K562 (cell line): ENCODE results near the gene IRS1. TPM values are rescaled to one million over a fixed set of nuclear protein-coding genes. Genes with fewer than 3 reads are reported as not detected.

Source experiments
- ATF3 ChIP-seq, 2 experiments: fragments of 450-650 bp in 1 of 2; sonication (generic) in 1 of 2; formaldehyde crosslinking in 1 of 2; IDR thresholded peaks in 1 of 2; conservative IDR thresholded peaks in 1 of 2; 2 replicates each; pipeline versions ENCODE4 v1.6.1 to v1.8.1; 2016 to 2023; ENCODE audit warnings: mild to moderate bottlenecking in 2 of 2, moderate library complexity in 2 of 2, inconsistent platforms in 1 of 2, missing genetic modification reagents in 1 of 2
- GTF2E2 ChIP-seq: fragments of 200-800 bp; sonication (Bioruptor generic); IDR thresholded peaks from 2 replicates; pipeline ENCODE4 v1.6.1; 2016; ENCODE audit warnings: missing genetic modification characterization, missing compliant biosample characterization
- RAD21 ChIP-seq, 2 experiments: fragments of 250-450 bp in 1 of 2; fragments of 450-650 bp in 1 of 2; sonication (Bioruptor Pico) in 1 of 2; formaldehyde crosslinking in 1 of 2; IDR thresholded peaks in 1 of 2; conservative IDR thresholded peaks in 1 of 2; 2 replicates each; pipeline versions ENCODE4 v1.4.0 to v1.8.0; 2020 to 2022; ENCODE audit warnings: mild to moderate bottlenecking in 2 of 2, moderate library complexity in 1 of 2
- REST ChIP-seq, 2 experiments: fragments of 450-650 bp; formaldehyde crosslinking in 1 of 2; IDR thresholded peaks; 2 replicates each; pipeline versions ENCODE4 v1.4.0 to v1.6.1; 2014 to 2020; ENCODE audit warnings: mild to moderate bottlenecking in 2 of 2, borderline replicate concordance in 1 of 2, low read depth in 1 of 2
- ZNF121 ChIP-seq: sonication (generic); formaldehyde crosslinking; conservative IDR thresholded peaks from 2 replicates; pipeline ENCODE4 v1.8.0; 2022; ENCODE audit warnings: missing genetic modification reagents
- polyA plus RNA-seq, 8 experiments: library from polyadenylated mRNA; depleted of rRNA in 4 of 8; stranded (reverse) in 5 of 8; unstranded in 3 of 8; fragments of >200 nt; fragmentation: Nextera tagmentation in 2 of 8; fragmentation: Illumina TruSeq in 1 of 8; extraction: Ambion mirVana in 2 of 8; extraction: Trizol in 1 of 8; gene quantifications; 2 replicates each; pipeline versions ENCODE4 v1.2.1 to v1.2.3, GENCODE V29; 2011 to 2014; ENCODE audit warnings: inconsistent platforms in 1 of 8, missing spikeins in 1 of 8
- total RNA-seq, 7 experiments: library from RNA; depleted of rRNA in 6 of 7; stranded (reverse); fragments of >200 nt in 6 of 7; fragmentation: Illumina TruSeq in 2 of 7; extraction: Trizol in 2 of 7; gene quantifications; 2 replicates each; pipeline versions ENCODE4 v1.2.1 to v1.2.3, GENCODE V29; 2011 to 2021; ENCODE audit warnings: low replicate concordance in 1 of 7
- TF ChIP-seq, protein P1 (sequence below): fragments of 200-800 bp; sonication (Bioruptor generic); IDR thresholded peaks from 2 replicates; pipeline ENCODE4 v1.6.1; 2017; ENCODE audit warnings: missing genetic modification characterization, missing compliant biosample characterization

Gene IRS1
- total and polyA plus RNA-seq, 9 of the 15 experiments (the other 6 are each of a cell fraction or from before 2014, with no cell fraction given): under 0.01 to 0.31 (median 0.08) TPM; not detected in 1

DNA sequence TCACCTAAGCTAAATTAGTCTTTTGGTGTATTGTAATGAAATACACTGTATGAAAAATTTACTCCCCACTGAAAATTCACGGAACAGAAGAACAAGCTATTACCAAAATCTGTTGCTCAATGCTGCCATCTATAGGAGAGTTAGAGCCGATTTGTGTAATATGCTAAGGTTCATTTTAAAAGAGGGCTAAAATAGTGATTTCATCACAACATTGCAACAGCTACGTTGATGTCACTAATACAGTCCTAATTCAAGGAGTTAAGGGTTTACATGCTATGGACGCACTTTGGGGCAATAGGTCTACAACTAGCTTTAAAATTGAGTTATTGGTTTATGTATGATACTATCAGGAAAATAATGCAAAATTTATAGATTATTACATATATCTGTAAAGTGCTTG, 3.0 kb upstream of the IRS1 start (continued):
- TF ChIP-seq REST (IDR thresholded peaks at IDR 0.05; ENCODE audit: borderline replicate concordance): peak; percentile 43; the same call in 1 of the 2 replicates
- no peak for TF ChIP-seq REST (CRISPR knock-in tag; IDR thresholded peaks at IDR 0.05; ENCODE audit: low read depth)
- TF ChIP-seq, protein P1, sequence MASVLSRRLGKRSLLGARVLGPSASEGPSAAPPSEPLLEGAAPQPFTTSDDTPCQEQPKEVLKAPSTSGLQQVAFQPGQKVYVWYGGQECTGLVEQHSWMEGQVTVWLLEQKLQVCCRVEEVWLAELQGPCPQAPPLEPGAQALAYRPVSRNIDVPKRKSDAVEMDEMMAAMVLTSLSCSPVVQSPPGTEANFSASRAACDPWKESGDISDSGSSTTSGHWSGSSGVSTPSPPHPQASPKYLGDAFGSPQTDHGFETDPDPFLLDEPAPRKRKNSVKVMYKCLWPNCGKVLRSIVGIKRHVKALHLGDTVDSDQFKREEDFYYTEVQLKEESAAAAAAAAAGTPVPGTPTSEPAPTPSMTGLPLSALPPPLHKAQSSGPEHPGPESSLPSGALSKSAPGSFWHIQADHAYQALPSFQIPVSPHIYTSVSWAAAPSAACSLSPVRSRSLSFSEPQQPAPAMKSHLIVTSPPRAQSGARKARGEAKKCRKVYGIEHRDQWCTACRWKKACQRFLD (CRISPR knock-in tag): no peak
- no peak for TF ChIP-seq GTF2E2 (tag)
- peak; percentile 43; the same call in 1 of the 2 replicates for TF ChIP-seq ATF3 (IDR thresholded peaks at IDR 0.05)
- no peak for TF ChIP-seq ATF3 (CRISPR knock-in tag; conservative IDR thresholded peaks at IDR 0.05)
- TF ChIP-seq RAD21 (CRISPR knock-in tag; conservative IDR thresholded peaks at IDR 0.05 in 1 of 2, IDR thresholded peaks at IDR 0.05 in 1 of 2): peak; percentile 56 to 73
- no peak for TF ChIP-seq ZNF121 (CRISPR knock-in tag)
